DMS53 (cell line): ENCODE measurements around the gene PCDH15.

Source experiments
- DNase-seq: peaks from one replicate; lab custom pipeline; 2025; lab: John Stamatoyannopoulos, UW

Gene PCDH15

DNA sequence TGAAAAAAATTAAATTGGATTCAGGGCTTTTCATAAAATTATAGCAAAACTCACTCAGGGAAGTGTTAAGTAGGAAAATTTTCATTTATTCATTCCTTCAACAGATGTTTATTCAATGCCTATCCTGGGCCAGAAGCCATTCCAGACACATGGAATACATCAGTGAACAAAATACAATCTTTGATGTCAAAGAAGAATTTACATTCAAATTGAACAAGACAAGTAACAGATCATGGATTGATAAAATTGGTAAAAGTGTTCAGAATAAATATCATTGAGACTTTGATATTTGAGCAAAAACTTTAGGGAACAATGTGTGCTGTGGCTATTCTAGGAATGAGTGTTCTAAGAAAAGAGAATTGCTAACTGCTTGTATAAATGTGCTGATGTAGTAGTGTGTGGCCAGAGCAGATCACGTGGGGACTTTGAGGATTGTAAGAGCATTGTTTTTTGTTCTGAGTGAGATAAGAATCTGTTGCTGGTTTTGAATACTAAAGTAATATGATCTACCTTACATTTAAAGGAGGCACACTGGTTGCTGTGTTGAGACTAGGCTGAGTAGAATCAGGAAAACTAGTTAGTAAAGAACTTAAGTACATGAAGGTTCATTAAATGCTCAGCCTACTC lies 957.2 kb downstream of the PCDH15 start:
- DNase-seq = no peak

DNA sequence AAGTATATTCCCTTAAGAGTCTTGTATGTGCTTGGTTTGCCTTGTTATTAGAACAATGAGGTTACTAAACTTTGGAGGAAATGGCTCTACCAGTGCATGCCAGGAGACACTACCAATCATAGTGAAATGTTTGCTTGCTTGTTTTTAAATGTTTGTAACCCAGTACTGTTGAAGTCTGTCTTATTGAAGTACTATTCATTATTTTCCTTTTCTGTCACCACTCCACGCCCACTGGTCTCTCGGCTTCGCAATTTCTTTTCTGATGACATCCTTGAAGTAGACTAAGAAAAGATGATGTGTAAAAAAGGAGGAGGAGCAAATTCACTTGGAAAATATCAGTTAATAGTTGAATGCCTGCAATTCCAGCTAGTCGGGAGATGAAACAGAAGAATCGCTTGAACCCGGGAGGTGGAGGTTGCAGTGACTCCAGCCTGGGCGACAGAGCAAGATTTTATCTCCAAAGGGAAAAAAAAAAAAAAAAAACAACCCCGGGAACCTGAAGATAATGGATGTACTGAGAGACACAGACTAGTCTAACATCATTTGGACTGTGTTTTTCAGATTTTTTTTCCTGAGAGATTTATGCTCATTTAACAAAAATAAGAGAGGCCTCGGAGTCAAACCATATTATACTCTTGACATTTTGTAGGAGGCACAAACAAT lies 959.4 kb downstream of the PCDH15 start:
- no peak for DNase-seq

DNA sequence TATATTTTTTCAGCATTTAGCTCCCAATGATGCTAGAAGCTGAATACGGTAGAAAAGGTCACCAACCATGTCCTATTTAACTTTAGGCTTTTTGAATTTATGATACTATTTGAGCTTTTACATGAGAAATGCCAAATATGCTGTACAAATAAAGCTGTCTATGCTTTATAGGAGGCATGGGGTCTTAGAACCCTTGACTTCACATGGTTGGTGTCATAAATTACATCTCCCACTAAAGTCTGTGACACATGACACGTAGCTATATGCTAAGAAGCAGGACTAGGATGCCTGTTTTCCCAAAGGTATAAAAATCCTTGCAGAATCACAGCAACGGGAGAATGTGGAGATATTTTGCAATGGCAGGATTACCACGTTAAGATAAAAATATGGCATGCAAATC lies 960.4 kb downstream of the PCDH15 start:
- DNase-seq = no peak

DNA sequence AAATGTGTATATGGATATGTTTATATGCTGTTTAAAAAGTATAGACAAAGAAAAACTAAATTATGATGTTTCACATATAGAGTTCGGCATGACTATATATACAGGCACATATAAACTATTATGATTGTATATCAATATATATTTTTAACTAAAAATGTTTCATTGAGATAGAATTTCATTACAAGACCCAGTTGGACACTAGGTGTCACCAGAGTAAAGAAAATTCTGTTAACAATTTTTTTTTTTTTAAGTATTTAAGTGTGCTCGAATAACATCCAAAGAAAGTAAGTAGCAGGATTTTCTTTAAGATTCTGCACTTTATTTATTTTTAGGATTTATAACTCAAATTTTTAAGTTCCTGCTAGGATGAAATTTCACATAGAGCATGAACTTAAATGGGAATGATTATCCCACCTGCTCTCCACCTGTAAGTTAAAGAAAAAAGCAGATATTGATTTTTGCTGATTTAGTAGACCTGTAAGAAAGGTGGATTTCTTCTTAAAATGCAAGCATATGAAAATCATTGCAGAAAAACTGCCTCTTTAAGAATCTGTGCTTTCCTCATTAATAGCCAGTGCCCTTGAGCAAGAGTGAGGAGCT lies 961.5 kb downstream of the PCDH15 start:
- peak; percentile 74 for DNase-seq

DNA sequence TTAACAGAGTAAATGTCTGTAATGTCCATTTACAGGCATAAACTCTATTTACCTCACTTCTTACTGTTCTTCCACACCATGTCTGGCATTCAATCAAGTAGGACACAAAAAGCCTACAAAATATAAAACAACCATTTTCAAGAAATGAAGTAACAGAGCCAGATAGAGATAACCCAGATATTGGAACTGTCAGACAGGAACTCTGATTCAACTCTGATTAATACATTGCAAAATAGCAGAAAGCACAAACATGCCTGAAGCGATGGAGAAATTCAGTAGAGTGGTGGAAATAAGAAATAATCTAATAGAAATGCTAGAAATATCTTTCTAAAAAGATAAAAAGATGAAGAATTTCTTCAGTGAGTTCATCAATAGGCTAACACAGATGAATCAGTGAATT lies 964.4 kb downstream of the PCDH15 start:
- no peak for DNase-seq

DNA sequence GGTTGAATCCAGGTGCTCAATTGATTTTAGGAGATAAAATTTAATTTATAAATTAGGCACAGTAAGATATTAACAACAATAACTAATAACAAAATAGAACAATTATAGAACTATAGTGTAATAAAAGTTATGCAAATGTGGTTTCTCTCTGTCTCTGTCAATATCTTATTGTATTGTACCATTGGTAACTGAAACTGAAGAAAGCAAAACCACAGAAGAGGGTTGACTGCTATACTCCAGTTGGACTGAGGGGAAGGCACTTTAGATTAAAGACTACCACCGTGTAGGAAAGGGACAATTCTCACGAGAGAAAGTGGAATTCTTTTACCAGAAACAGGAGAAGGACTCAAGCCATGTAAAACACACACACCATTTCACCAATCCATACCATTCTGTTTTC lies 967.1 kb downstream of the PCDH15 start:
- DNase-seq = no peak

DNA sequence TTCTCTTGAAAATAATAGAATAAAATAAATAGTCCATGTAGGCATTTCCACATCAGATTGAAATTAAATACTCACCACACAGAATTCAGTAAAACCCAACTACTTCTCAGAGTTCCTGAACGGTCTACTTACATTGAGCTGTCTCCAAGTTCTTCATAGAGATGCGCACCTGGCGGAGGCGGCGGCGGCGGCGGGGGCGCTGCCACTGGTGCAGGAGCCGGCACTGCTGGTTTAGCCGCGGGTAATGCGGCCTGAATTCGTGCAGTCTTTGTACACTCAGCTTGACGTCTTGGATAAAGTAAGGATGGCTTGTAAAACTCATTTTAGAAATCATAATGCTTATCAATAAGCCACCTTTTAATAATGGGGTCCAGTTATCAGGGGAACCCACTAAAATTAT lies 973.8 kb downstream of the PCDH15 start:
- no peak for DNase-seq

DNA sequence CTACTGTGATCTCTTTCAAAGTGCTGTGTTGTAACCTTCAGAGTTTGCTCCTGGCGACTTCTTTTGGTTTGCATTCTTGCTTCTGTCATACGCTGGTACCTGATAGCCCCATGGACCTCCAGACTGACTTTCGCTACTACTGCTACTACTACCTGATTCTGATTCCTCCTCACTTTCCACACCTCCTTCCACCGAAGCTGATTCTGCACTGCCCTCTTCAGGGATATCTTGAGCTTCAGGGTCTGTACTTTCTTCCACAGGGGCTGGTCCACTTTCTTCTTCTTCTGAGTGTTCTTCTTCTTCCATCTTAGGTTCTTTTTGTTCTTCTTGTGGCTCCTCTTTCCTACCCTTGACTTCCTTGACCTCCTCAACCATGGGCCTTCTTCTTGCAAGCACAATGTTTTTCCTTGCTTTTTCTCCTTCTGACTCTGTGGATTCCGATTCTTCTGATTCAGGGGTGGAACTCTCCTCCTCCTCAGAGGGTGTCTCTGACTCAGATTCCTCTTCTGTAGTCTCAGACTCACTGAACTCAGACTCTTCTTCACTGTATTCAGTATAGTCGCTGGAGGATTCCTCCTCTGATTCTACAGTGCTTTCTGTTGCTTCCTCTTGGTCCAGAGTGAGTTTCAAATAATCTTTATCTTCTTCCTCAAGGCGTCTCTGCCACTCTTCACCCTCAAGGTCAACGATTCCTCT lies 992.2 kb downstream of the PCDH15 start:
- DNase-seq = peak; percentile 24

DNA sequence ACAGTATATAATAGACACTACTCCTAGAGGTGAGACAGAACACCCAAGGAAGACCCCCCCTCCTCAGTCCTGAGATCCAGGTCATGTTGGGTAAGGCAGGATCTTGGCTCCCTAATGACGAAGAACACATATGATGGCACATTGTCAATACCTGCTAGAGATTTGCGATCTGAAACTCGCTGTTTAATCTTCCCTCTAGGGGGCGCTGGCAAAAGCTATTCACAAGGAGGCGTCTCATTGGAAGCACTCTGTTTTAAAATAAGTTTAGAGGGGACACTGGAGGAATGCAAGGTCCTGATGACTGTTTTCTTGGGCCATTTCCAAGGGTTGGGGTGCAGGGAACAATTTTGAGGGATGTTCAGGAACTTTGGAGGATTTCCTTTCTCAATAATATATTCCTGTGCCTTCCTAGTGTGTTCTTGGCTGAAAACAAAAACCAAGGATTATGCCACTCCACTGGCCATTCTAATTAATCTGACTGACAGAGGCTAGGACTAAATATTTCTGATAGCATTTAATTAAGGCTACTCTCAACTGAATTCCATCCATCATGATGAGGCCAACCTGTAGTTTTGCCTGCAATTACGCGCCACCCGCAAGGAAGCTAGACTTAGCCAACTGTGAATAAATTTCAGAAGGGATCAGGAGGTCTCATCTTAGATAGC lies 1014.7 kb downstream of the PCDH15 start:
- DNase-seq = peak; percentile 37

DNA sequence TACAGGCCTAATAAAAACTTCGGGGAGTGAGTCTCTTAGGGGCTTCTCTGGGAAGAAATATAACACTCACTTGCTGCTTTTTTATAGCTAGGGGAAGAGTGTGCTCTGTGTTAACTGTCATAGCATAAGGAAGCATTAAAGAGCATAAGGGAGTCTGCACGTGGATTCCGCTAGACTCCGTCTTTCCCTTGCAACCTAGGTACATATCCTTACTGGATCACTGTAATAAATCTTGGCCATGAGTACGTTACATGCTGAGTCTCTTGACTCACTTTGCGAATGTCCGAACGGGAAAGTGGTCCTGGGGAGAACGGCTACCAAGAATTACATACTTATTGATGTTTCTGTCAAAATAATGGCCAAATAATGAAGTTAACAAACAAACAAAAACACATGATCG lies 1029.3 kb downstream of the PCDH15 start:
- DNase-seq = no peak

DNA sequence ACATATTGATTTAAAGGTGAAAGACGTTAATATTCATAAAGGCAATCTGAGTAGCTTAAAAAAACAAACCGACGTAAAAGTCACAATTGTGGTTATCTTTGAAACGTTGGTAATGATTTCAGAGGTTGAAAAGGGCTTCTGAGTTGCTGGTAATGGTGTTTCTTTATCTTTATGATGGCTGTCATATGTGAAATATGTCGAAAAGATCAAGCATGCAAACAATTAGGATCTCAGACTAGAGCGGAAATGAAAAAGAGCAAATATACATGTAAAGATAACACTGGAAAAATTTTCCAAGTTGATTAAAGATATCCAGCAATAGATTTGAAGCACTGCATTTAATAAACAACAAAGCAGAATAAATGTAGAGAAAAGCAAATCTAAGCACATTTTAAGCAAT lies 1030.1 kb downstream of the PCDH15 start:
- no peak for DNase-seq

DNA sequence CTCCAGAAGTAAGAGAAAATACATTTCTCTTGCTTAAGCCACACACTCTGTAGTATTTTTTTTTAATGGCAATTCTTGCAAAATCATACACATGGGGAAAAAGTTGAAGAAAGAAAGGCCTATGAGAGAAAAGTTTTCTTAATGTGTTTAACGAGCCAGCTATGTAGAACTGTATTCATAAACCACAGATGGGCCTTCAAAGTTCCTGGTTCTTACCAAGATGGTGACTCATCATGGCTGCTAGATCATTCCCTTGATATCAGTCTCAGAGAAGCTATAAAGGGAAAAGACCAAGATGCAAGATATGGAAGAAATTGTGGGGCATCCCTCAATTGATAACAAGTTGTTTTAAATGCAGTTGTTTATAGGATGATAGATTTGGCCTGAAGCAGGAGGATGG lies 1035.7 kb downstream of the PCDH15 start:
- DNase-seq = no peak

DNA sequence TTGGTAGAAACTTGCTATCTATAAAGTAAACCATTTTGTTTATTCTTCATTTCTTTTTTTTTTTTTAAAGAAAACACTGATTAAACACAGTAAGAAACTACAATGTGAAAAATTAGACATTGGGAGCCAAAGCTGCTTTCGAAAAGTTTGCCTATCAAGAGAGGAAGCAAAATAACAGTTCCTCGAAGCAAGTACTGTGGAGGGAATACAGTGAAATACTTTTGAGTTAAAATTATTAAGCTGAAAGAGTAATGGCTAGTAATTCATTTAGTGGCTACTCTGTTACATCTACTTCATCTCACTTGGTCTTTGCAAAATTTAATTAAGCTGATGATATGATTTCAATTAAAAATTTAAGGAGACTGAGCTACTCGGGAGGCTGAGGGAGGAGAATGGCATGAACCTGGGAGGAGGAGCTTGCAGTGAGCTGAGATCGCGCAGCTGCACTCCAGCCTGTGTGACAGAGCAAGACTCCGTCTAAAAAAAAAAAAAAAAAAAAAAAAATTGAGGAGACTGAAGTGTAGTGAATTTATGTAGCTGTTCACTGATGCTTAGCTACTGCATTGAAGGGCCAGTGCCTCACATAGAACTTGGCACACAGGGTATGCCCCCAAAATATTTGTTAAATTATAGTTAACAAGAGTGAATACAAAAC lies 1046.3 kb downstream of the PCDH15 start:
- DNase-seq = peak; percentile 55
